A549 (cell line): ENCODE data around the gene SAPCD2. TPM values are rescaled to one million over a fixed set of nuclear protein-coding genes. Genes with fewer than 3 reads are reported as not detected.

ENCODE experiments used
- ATAC-seq, 2 experiments: fragments of 200-7000 bp in 1 of 2; fragments of >200 bp in 1 of 2; cut with Nextera tagmentation in 1 of 2; cut with Tn5 transposase in 1 of 2; 3 replicates each; pipeline versions ENCODE4 v1.8.0 to v1.9.1; 2018 to 2020; ENCODE audit warnings: mild to moderate bottlenecking in 1 of 2, moderate library complexity in 1 of 2
- CTCF ChIA-PET: fragments of 300-600 bp; sonication (Branson Sonifier 250); formaldehyde crosslinking; extraction: SDS; loops from one replicate; lab custom pipeline; 2021; ENCODE audit warnings: antibody characterized with exemption, inconsistent platforms; lab: Yijun Ruan, JAX
- POLR2A ChIA-PET: fragments of 350-600 bp; formaldehyde crosslinking; extraction: SDS; loops from one replicate; lab custom pipeline; 2021; ENCODE audit warnings: antibody characterized with exemption, inconsistent platforms; lab: Yijun Ruan, JAX
- DNase-seq, 2 experiments: peaks; one replicate each; pipeline versions ENCODE4 v3.0.0 to v3.0.0-alpha.2; 2011 to 2016; ENCODE audit warnings: low read depth in 1 of 2, low spot score in 1 of 2
- FAIRE-seq: peaks from 2 replicates; lab custom pipeline; 2011; peaks lifted over from hg19 to GRCh38; lab: Jason Lieb, UNC
- H3K27ac ChIP-seq, 2 experiments: fragments of >200 bp; sonication (Bioruptor Twin); formaldehyde crosslinking; 3 replicates each; pipeline ENCODE4 v1.5.1; 2016 to 2017
- H3K4me1 ChIP-seq: fragments of >200 bp; sonication (Bioruptor Twin); formaldehyde crosslinking; 3 replicates; pipeline ENCODE4 v1.6.1; 2016
- H3K4me2 ChIP-seq: fragments of >200 bp; sonication (Bioruptor Twin); formaldehyde crosslinking; 3 replicates; pipeline ENCODE4 v1.6.1; 2016
- H3K4me3 ChIP-seq: fragments of >200 bp; sonication (Bioruptor Twin); formaldehyde crosslinking; 3 replicates; pipeline ENCODE4 v1.5.1; 2016
- H3K9me3 ChIP-seq: fragments of >200 bp; sonication (Bioruptor Twin); formaldehyde crosslinking; 3 replicates; pipeline ENCODE4 v1.6.1; 2016
- ATOH8 ChIP-seq: fragments of 250-450 bp; sonication (Bioruptor Pico); IDR thresholded peaks from 2 replicates; pipeline ENCODE4 v1.5.0; 2020; ENCODE audit warnings: low read depth, mild to moderate bottlenecking, moderate library complexity
- BHLHE40 ChIP-seq: IDR thresholded peaks from 2 replicates; pipeline ENCODE4 v1.6.1; 2012; ENCODE audit warnings: low read depth, low read length, inconsistent platforms
- CBX2 ChIP-seq: fragments of 200-600 bp; sonication (generic); IDR thresholded peaks from 2 replicates; pipeline ENCODE4 v1.6.1; 2016; ENCODE audit warnings: low read depth, mild to moderate bottlenecking, borderline replicate concordance
- CTCF ChIP-seq: fragments of >200 bp; sonication (Bioruptor Twin); formaldehyde crosslinking; IDR thresholded peaks from 3 replicates; pipeline ENCODE4 v1.5.1; 2016
- E2F6 ChIP-seq: IDR thresholded peaks from 2 replicates; pipeline ENCODE4 v1.6.1; 2012; ENCODE audit warnings: low read depth, borderline replicate concordance
- EHF ChIP-seq: fragments of 250-450 bp; sonication (Bioruptor Pico); IDR thresholded peaks from 2 replicates; pipeline ENCODE4 v1.5.0; 2020; ENCODE audit warnings: mild to moderate bottlenecking
- FOSL2 ChIP-seq, 2 experiments: fragments of 450-650 bp in 1 of 2; fragments of >200 bp in 1 of 2; sonication (Bioruptor Twin) in 1 of 2; formaldehyde crosslinking; IDR thresholded peaks; 2 replicates each; pipeline versions ENCODE4 v1.5.0 to v1.6.1; 2016 to 2020; ENCODE audit warnings: mild to moderate bottlenecking in 1 of 2, moderate library complexity in 1 of 2
- HES2 ChIP-seq: fragments of >200 bp; sonication (Bioruptor Twin); formaldehyde crosslinking; IDR thresholded peaks from 2 replicates; pipeline ENCODE4 v1.6.1; 2016
- HOXB5 ChIP-seq: fragments of 250-450 bp; sonication (Bioruptor Pico); IDR thresholded peaks from 2 replicates; pipeline ENCODE4 v1.5.0; 2020; ENCODE audit warnings: mild to moderate bottlenecking, moderate library complexity
- JUNB ChIP-seq: fragments of >200 bp; sonication (Bioruptor Twin); formaldehyde crosslinking; IDR thresholded peaks from 2 replicates; pipeline ENCODE4 v1.6.1; 2016
- KDM5A ChIP-seq: fragments of 200-600 bp; sonication (generic); IDR thresholded peaks from 2 replicates; pipeline ENCODE4 v1.6.1; 2016; ENCODE audit warnings: antibody characterized with exemption, mild to moderate bottlenecking
- MAX ChIP-seq: IDR thresholded peaks from 2 replicates; pipeline ENCODE4 v1.6.1; 2012
- NR3C1 ChIP-seq: fragments of >200 bp; sonication (Bioruptor Twin); formaldehyde crosslinking; IDR thresholded peaks from 3 replicates; pipeline ENCODE4 v1.6.1; 2017
- PBX3 ChIP-seq: IDR thresholded peaks from 2 replicates; pipeline ENCODE4 v1.6.1; 2012
- POLR2A ChIP-seq: IDR thresholded peaks from 2 replicates; pipeline ENCODE4 v1.6.1; 2012; ENCODE audit warnings: mild to moderate bottlenecking, low read length
- RCOR1 ChIP-seq: fragments of 150-350 bp; IDR thresholded peaks from 2 replicates; pipeline ENCODE4 v1.6.1; 2014; ENCODE audit warnings: antibody characterized with exemption, low read length, low read depth
- REST ChIP-seq: fragments of 200-600 bp; sonication (generic); IDR thresholded peaks from 2 replicates; pipeline ENCODE4 v1.6.1; 2016; ENCODE audit warnings: antibody characterized with exemption, mild to moderate bottlenecking, moderate library complexity
- SMC3 ChIP-seq: fragments of >200 bp; sonication (Bioruptor Twin); formaldehyde crosslinking; IDR thresholded peaks from 3 replicates; pipeline ENCODE4 v1.6.1; 2018; ENCODE audit warnings: inconsistent platforms
- TFCP2L1 ChIP-seq: fragments of 250-450 bp; sonication (Bioruptor Pico); IDR thresholded peaks from 2 replicates; pipeline ENCODE4 v1.5.0; 2021; ENCODE audit warnings: mild to moderate bottlenecking
- TP53 ChIP-seq: fragments of 250-450 bp; sonication (Bioruptor Pico); IDR thresholded peaks from 2 replicates; pipeline ENCODE4 v1.5.0; 2021; ENCODE audit warnings: mild to moderate bottlenecking, moderate library complexity
- ZFP36 ChIP-seq: fragments of 450-650 bp; IDR thresholded peaks from 2 replicates; pipeline ENCODE4 v1.6.1; 2014; ENCODE audit warnings: borderline replicate concordance; ENCODE audit not compliant: partially characterized antibody
- WGBS: methylation state at CpG from one replicate; pipeline ENCODE4 v1.1.6; 2017; ENCODE audit errors: missing lambda C conversion rate; 5-methylcytosine and 5-hydroxymethylcytosine counted together
- polyA plus RNA-seq, 4 experiments: library from polyadenylated mRNA; depleted of rRNA in 3 of 4; stranded (reverse); fragments of >200 nt; fragmentation: RNase III in 1 of 4; extraction: RNeasy Plus Mini Kit Qiagen cat#74134 plus additional on column Dnase treatment in 1 of 4; gene quantifications; 2 replicates in 3 of 4; 3 replicates in 1 of 4; pipeline ENCODE4 v1.2.3, GENCODE V29; 2011 to 2017

The SAPCD2 gene
- polyA plus RNA-seq, 2 of the 4 experiments (the other 2 are of a cell fraction), result 6.9 to 14.6 TPM

- peak overlapping the region; percentile 71 for H3K4me2 ChIP-seq
- TF ChIP-seq MAX (peak; percentile 4; the same call in 1 of the 2 replicates), HOXB5 (no peak)
- H3K4me3 ChIP-seq, result no peak overlapping the region
- no peaks in the 10 kb centered on the region for H3K9me3 ChIP-seq
- ChIA-PET POLR2A (interaction anchor here (0.7 to 1.1 kb wide), 3 partner anchors 32 to 158 kb away, joined by 3 read pairs; partner anchors contain the start of gene TUBB4B), CTCF (interaction anchor here (1.0 to 24.0 kb wide), 9 partner anchors 15 to 330 kb away, joined by 3 to 321 read pairs (median 4); partner anchors contain the start of gene SAPCD2)
- FAIRE-seq (no peak), DNase-seq (no peak), ATAC-seq (no peak)
- H3K27ac ChIP-seq, result peak overlapping the region; percentile 79 to 95
- WGBS, result 73% methylated on average over 8 of the region's 8 CpGs
- H3K4me1 ChIP-seq, result peaks cover 43% of the 10 kb centered on the region
Measured at GRCh38 chr9:137082925-137083290, 12.6 kb upstream of the SAPCD2 start.

GRCh38 chr9:137082222-137082924 lies 12.0 kb upstream of the SAPCD2 start:
- TF ChIP-seq TFCP2L1, result no peak
- TF ChIP-seq NR3C1, result no peak
- TF ChIP-seq SMC3, result no peak
- TF ChIP-seq, all 56 proteins: peak for 0
- ChIA-PET POLR2A (interaction anchor here (1.0 to 1.1 kb wide), 3 partner anchors 33 to 158 kb away, joined by 3 read pairs; partner anchors contain the start of gene TUBB4B), CTCF (interaction anchor here (1.2 to 24.0 kb wide), 6 partner anchors 14 to 135 kb away, joined by 4 to 321 read pairs (median 6); partner anchors contain the start of genes NPDC1 and SAPCD2)
- H3K4me3 ChIP-seq, result no peak overlapping the region
- FAIRE-seq (no peak), DNase-seq (no peak), ATAC-seq (no peak)
- H3K4me2 ChIP-seq, result peak overlapping the region; percentile 71; the same call in 1 of the 3 replicates
- no peaks in the 10 kb centered on the region for H3K9me3 ChIP-seq
- H3K4me1 ChIP-seq, result peaks cover 40% of the 10 kb centered on the region
- peak overlapping the region; percentile 79 to 95; a peak in 5 of 6 replicates for H3K27ac ChIP-seq
- 94% methylated on average over 10 of the region's 16 CpGs for WGBS

GRCh38 chr9:137080260-137081122 lies 10.1 kb upstream of the SAPCD2 start:
- ATAC-seq (no peak), FAIRE-seq (no peak), DNase-seq (no peak)
- Histone ChIP-seq H3K4me2 (no peak overlapping the region), H3K9me3 (no peaks in the 10 kb centered on the region), H3K4me3 (no peak overlapping the region), H3K27ac (no peak overlapping the region), H3K4me1 (peaks cover 41% of the 10 kb centered on the region)
- WGBS, result 85% methylated on average over 17 of the region's 24 CpGs
- POLR2A ChIA-PET, result no interaction called here
- CTCF ChIA-PET, result interaction anchor here (0.6 to 24.0 kb wide), 6 partner anchors 13 to 68 kb away, joined by 3 to 321 read pairs (median 4); partner anchors contain the start of genes ABCA2, NPDC1 and SAPCD2
- TF ChIP-seq NR3C1 (no peak), RCOR1 (no peak), E2F6 (no peak), CBX2 (no peak), HES2 (no peak), EHF (CRISPR knock-in tag) (no peak), REST (no peak), ZFP36 (no peak), POLR2A (no peak), PBX3 (no peak), CTCF (no peak), JUNB (no peak), ATOH8 (CRISPR knock-in tag) (no peak), FOSL2 (IDR thresholded peaks at IDR 0.05) (no peak), FOSL2 (CRISPR knock-in tag; IDR thresholded peaks at IDR 0.05) (no peak), BHLHE40 (no peak), TP53 (CRISPR knock-in tag) (no peak), TFCP2L1 (no peak), KDM5A (no peak)
